ENCODE data around the gene C2orf68. TPM values are rescaled to one million over a fixed set of nuclear protein-coding genes. Genes with fewer than 3 reads are reported as not detected.

C2orf68 gene
- total and polyA plus RNA-seq, 2 of the 13 experiments (the other 11 are each of a cell fraction or from before 2014, with no cell fraction given), result 47.1 to 77.4 TPM

DNA sequence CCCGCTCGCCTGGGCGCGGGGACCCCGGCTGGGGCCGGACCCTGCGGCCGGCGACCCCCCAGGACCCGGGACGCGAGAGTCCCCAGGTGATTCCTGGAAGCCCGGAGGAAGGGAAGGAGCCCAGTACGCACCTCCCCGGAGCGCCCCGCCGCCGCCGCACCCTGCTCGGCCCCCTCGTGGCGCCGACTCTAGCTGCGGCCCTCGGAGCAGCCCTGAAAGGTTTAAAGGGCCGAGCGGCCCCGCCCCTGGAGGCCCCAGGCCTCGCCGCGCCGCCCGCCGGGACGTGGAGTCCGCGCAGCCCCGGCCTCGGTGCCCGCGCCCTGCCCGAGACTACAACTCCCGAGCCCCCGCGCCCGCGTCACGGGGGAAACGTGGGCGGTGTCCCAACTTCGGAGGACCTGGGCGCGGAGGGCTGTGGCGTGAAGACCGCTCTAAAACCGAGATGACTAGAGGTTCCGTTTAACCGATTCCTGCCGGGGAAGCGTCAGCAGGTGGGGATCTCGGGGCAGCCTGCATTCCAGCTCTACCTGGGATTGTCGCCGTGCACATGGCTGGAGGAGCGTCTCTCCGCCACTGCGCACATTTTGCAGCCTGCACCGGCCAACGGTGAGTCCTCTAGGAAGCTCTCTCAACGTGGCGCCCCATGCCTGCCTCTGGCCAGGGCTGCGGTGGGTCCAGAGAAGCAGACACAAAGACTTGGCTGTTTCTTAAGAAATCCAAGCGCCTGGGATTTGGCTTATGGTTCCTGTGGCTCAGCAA, 9.2 kb downstream of the C2orf68 start, which contains the start of gene TMEM150A (continued):
- no peak for TF ChIP-seq SMARCC2 (IDR thresholded peaks at IDR 0.05)
- no peak for TF ChIP-seq CBX2 (IDR thresholded peaks at IDR 0.05; ENCODE audit: low read depth, low read length)
- no peak; the same call in none of the 2 replicates for TF ChIP-seq CBX2 (CRISPR knock-in tag; IDR thresholded peaks at IDR 0.05; ENCODE audit: low read depth)
- TF ChIP-seq ZMYM4 (CRISPR knock-in tag; IDR thresholded peaks at IDR 0.05), result peak; percentile 83
- TF ChIP-seq CENPX (CRISPR knock-in tag; IDR thresholded peaks at IDR 0.05), result no peak
- no peak for TF ChIP-seq IKZF1 (IDR thresholded peaks at IDR 0.05)
- TF ChIP-seq, protein P1, sequence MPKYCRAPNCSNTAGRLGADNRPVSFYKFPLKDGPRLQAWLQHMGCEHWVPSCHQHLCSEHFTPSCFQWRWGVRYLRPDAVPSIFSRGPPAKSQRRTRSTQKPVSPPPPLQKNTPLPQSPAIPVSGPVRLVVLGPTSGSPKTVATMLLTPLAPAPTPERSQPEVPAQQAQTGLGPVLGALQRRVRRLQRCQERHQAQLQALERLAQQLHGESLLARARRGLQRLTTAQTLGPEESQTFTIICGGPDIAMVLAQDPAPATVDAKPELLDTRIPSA (CRISPR knock-in tag; IDR thresholded peaks at IDR 0.05; ENCODE audit: borderline replicate concordance), result no peak
- TF ChIP-seq, protein P2, sequence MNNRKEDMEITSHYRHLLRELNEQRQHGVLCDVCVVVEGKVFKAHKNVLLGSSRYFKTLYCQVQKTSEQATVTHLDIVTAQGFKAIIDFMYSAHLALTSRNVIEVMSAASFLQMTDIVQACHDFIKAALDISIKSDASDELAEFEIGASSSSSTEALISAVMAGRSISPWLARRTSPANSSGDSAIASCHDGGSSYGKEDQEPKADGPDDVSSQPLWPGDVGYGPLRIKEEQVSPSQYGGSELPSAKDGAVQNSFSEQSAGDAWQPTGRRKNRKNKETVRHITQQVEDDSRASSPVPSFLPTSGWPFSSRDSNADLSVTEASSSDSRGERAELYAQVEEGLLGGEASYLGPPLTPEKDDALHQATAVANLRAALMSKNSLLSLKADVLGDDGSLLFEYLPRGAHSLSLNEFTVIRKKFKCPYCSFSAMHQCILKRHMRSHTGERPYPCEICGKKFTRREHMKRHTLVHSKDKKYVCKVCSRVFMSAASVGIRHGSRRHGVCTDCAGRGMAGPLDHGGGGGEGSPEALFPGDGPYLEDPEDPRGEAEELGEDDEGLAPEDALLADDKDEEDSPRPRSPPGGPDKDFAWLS (CRISPR knock-in tag; IDR thresholded peaks at IDR 0.05; ENCODE audit: borderline replicate concordance), result no peak
- TF ChIP-seq KLF12 (CRISPR knock-in tag; IDR thresholded peaks at IDR 0.05; ENCODE audit: borderline replicate concordance), result no peak; the same call in none of the 2 replicates
- TF ChIP-seq, protein P3, sequence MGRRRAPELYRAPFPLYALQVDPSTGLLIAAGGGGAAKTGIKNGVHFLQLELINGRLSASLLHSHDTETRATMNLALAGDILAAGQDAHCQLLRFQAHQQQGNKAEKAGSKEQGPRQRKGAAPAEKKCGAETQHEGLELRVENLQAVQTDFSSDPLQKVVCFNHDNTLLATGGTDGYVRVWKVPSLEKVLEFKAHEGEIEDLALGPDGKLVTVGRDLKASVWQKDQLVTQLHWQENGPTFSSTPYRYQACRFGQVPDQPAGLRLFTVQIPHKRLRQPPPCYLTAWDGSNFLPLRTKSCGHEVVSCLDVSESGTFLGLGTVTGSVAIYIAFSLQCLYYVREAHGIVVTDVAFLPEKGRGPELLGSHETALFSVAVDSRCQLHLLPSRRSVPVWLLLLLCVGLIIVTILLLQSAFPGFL (CRISPR knock-in tag; IDR thresholded peaks at IDR 0.05), result no peak
- TF ChIP-seq NFKBIZ (CRISPR knock-in tag; IDR thresholded peaks at IDR 0.05), result no peak
- no peak for TF ChIP-seq SMYD3 (CRISPR knock-in tag; IDR thresholded peaks at IDR 0.05)
- TF ChIP-seq, protein P4, sequence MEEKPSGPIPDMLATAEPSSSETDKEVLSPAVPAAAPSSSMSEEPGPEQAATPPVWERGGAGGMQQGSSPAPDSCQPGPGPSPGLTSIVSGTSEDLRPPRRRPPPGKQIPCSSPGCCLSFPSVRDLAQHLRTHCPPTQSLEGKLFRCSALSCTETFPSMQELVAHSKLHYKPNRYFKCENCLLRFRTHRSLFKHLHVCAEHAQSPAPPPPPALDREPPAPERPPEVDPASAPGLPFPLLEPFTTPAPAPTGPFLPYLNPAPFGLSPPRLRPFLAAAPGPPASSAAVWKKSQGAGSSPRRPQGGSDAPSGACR (CRISPR knock-in tag; IDR thresholded peaks at IDR 0.05), result 0 out of 2 replicates have a peak, but pooled peaks have one; percentile 78
- TF ChIP-seq POLR2A (IDR thresholded peaks at IDR 0.05; ENCODE audit: insufficient read depth in 1 of 2, low read depth in 2 of 2, low read length in 2 of 2), result peak in 1 of 2 experiments; percentile 66; a peak in 2 of 4 replicates
- 0 out of 2 replicates have a peak, but pooled peaks have one; percentile 13 for TF ChIP-seq ZNF431 (CRISPR knock-in tag; IDR thresholded peaks at IDR 0.05; ENCODE audit: borderline replicate concordance, low read depth)
- no peak for TF ChIP-seq MAFK (conservative IDR thresholded peaks at IDR 0.05 in 1 of 2, IDR thresholded peaks at IDR 0.05 in 1 of 2; ENCODE audit: low read length in 2 of 2)
- no peak for TF ChIP-seq ZNF17 (CRISPR knock-in tag; IDR thresholded peaks at IDR 0.05)
- peak; percentile 15; the same call in 1 of the 2 replicates for TF ChIP-seq HMG20A (CRISPR knock-in tag; IDR thresholded peaks at IDR 0.05; ENCODE audit: borderline replicate concordance)
- 0 out of 2 replicates have a peak, but pooled peaks have one; percentile 38 for TF ChIP-seq ZNF616 (CRISPR knock-in tag; IDR thresholded peaks at IDR 0.05; ENCODE audit: low read depth)
- TF ChIP-seq TAF1 (CRISPR knock-in tag; IDR thresholded peaks at IDR 0.05), result peak; percentile 63
- TF ChIP-seq AGO2 (optimal IDR thresholded peaks at IDR 0.05; ENCODE audit: low read depth, low read length), result peak; percentile 80
- no peak for TF ChIP-seq ISL2 (CRISPR knock-in tag; IDR thresholded peaks at IDR 0.05)
- TF ChIP-seq ZNF460 (CRISPR knock-in tag; IDR thresholded peaks at IDR 0.05; ENCODE audit: borderline replicate concordance), result no peak
- TF ChIP-seq NFATC3 (CRISPR knock-in tag; IDR thresholded peaks at IDR 0.05), result peak; percentile 63; the same call in 1 of the 2 replicates
- TF ChIP-seq AHR (CRISPR knock-in tag; IDR thresholded peaks at IDR 0.05), result no peak
- TF ChIP-seq ZNF737 (CRISPR knock-in tag; IDR thresholded peaks at IDR 0.05; ENCODE audit: borderline replicate concordance), result no peak
- TF ChIP-seq HIVEP1 (CRISPR knock-in tag; IDR thresholded peaks at IDR 0.05), result peak; percentile 85
- no peak for TF ChIP-seq KDM1A (CRISPR knock-in tag; IDR thresholded peaks at IDR 0.05)
- no peak for TF ChIP-seq PHF21A (CRISPR knock-in tag; IDR thresholded peaks at IDR 0.05)
